Left lung (tissue), 10 donors: ENCODE results near the gene MEFV. TPM values are rescaled to one million over a fixed set of nuclear protein-coding genes. Genes with fewer than 3 reads are reported as not detected.

Experiments used
- ATAC-seq: fragments of 200-7000 bp; cut with Tn5 transposase; one replicate; pipeline ENCODE4 v1.9.1; 2020; ENCODE audit warnings: moderate library complexity
- DNase-seq, 4 donors: peaks; one replicate each; pipeline ENCODE4 v3.0.0-alpha.2; 2013 to 2020
- H3K27ac ChIP-seq, 2 donors: fragments of 200-600 bp; sonication (generic) in 1 of 2; one replicate each; pipeline versions ENCODE4 v1.5.0 to v1.8.0; 2020 to 2021
- H3K27me3 ChIP-seq, 2 donors: fragments of 200-600 bp; sonication (generic) in 1 of 2; one replicate each; pipeline versions ENCODE4 v1.5.0 to v1.8.0; 2020 to 2021
- H3K36me3 ChIP-seq, 2 donors: fragments of 200-600 bp; sonication (generic) in 1 of 2; one replicate each; pipeline versions ENCODE4 v1.5.0 to v1.8.0; 2020 to 2021
- H3K4me1 ChIP-seq, 2 donors: fragments of 200-600 bp; one replicate each; pipeline ENCODE4 v1.8.0; 2021
- H3K4me3 ChIP-seq, 2 donors: fragments of 200-600 bp; sonication (generic) in 1 of 2; one replicate each; pipeline versions ENCODE4 v1.5.0 to v1.8.0; 2020 to 2021; ENCODE audit warnings: mild to moderate bottlenecking in 1 of 2
- H3K9me3 ChIP-seq, 2 donors: fragments of 200-600 bp; sonication (generic) in 1 of 2; one replicate each; pipeline versions ENCODE4 v1.5.0 to v1.8.0; 2020 to 2021
- intact Hi-C, 2 donors: fragments of 100-400 bp; cut with DNase I; formaldehyde crosslinking; loops; one replicate each; pipeline versions ENCODE4 v1.11.2 to v1.14.2; 2022
- polyA plus RNA-seq, 6 donors: library from polyadenylated mRNA; unstranded; fragments of 120-200 nt; gene quantifications; one replicate each; pipeline ENCODE4 v1.2.1, GENCODE V29; 2013; ENCODE audit not compliant: insufficient read length in 6 of 6
- total RNA-seq, 2 donors: library from RNA; stranded (reverse); fragmentation: NEBNext Ultra II Directional; extraction: Animal tissue kit (Norgen Biotek cat#: 25700); gene quantifications; one replicate each; pipeline ENCODE4 v1.2.1, GENCODE V29; 2021
- TF ChIP-seq, protein P1 (sequence below), 2 donors: fragments of 200-600 bp; sonication (generic) in 1 of 2; IDR thresholded peaks; one replicate each; pipeline versions ENCODE4 v1.5.0 to v1.8.0; 2021; ENCODE audit warnings: antibody characterized with exemption in 2 of 2
- donor health status: DM: no; HTN: yes; CAD: no.
- donor health status: DM: no; HTN: no; CAD: no.

The MEFV gene
- total and polyA plus RNA-seq, 8 donors, result 0.43 to 21.4 (median 0.72) TPM

DNA sequence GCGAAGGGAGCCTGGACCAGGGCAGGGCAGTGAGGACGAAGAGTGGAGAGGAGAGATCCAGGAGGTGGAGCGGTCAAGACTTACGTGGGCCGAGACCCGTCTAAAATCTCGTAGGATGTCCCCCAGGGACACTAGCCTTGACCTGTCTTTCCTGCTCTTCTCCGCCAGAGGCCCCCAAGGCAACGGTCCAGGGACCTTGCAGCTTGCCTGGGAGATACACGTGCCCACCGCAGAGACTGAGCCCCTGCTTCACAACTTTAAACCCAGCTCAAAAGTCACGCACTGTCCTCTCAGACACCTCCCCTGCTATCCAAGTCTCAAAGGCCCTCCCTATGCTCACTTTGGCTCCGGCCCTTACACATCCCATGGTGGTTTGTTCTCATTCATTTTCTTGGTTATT, 39.4 kb upstream of the MEFV start:
- ATAC-seq (no peak), DNase-seq (no peak)
- no peaks in the 10 kb centered on the region for H3K27me3 ChIP-seq
- intact Hi-C loops, result no loop called here
- H3K4me3 ChIP-seq, result no peak overlapping the region
- peaks cover 0 to 70% of the 10 kb centered on the region in 2 donors for H3K36me3 ChIP-seq
- H3K9me3 ChIP-seq, result peaks cover 0 to 100% of the 10 kb centered on the region in 2 donors
- no peaks in the 10 kb centered on the region for H3K4me1 ChIP-seq
- H3K27ac ChIP-seq, result no peak overlapping the region
- TF ChIP-seq, protein P1, sequence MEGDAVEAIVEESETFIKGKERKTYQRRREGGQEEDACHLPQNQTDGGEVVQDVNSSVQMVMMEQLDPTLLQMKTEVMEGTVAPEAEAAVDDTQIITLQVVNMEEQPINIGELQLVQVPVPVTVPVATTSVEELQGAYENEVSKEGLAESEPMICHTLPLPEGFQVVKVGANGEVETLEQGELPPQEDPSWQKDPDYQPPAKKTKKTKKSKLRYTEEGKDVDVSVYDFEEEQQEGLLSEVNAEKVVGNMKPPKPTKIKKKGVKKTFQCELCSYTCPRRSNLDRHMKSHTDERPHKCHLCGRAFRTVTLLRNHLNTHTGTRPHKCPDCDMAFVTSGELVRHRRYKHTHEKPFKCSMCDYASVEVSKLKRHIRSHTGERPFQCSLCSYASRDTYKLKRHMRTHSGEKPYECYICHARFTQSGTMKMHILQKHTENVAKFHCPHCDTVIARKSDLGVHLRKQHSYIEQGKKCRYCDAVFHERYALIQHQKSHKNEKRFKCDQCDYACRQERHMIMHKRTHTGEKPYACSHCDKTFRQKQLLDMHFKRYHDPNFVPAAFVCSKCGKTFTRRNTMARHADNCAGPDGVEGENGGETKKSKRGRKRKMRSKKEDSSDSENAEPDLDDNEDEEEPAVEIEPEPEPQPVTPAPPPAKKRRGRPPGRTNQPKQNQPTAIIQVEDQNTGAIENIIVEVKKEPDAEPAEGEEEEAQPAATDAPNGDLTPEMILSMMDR (IDR thresholded peaks at IDR 0.05), result no peak

DNA sequence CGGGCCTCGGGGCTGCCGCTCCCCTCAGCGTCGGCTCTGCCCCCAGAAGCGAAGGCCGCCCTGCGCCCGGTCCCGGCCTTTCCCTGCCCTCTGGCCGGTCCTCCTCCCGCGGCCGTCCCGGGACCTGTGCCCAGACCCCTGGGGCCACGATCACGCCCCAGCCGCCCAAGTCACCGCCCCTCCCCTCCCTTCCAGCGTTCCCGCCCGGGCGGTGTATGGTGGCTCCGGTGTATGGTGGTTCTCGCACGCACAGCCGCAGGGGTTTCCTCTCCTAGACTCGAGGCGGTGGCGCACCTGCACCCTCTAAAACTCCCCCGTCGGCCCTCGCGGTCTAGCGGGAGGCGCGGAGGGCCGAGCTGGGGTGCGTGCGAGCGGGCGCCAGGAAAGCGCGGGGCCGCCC, 38.8 kb upstream of the MEFV start:
- TF ChIP-seq, protein P1 (IDR thresholded peaks at IDR 0.05), result no peak
- no peak for DNase-seq
- H3K9me3 ChIP-seq, result peaks cover 0 to 100% of the 10 kb centered on the region in 2 donors
- H3K36me3 ChIP-seq, result peaks cover 2 to 71% of the 10 kb centered on the region in 2 donors
- intact Hi-C loops, result no loop called here
- ATAC-seq, result no peak
- H3K27ac ChIP-seq, result no peak overlapping the region
- H3K27me3 ChIP-seq, result no peaks in the 10 kb centered on the region
- no peaks in the 10 kb centered on the region for H3K4me1 ChIP-seq
- no peak overlapping the region for H3K4me3 ChIP-seq

DNA sequence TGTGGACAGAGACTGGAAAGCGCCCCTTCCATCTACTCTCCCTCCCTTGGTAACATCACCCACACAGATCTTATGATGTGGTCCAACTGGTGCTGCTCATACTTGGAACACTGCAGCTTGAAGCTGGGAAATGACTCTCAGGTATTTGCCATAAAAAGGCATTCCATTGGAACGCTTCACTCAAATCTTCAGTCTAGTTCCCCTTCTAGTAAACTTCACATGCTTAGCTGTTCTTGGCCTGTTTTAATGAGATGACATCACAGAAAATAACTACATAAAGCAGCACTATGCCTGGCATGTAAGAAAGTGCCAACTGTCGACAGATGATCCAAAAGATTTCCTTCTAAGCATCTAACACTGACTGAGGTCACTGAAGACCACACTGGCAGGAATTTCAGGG, 36.2 kb upstream of the MEFV start:
- no peaks in the 10 kb centered on the region for H3K27me3 ChIP-seq
- peaks cover 10 to 82% of the 10 kb centered on the region in 2 donors for H3K36me3 ChIP-seq
- ATAC-seq, result no peak
- H3K9me3 ChIP-seq, result peaks cover 0 to 98% of the 10 kb centered on the region in 2 donors
- no peak overlapping the region for H3K27ac ChIP-seq
- no peak for DNase-seq
- TF ChIP-seq, protein P1 (IDR thresholded peaks at IDR 0.05), result no peak
- no peak overlapping the region for H3K4me3 ChIP-seq
- intact Hi-C loops, result no loop called here
- no peaks in the 10 kb centered on the region for H3K4me1 ChIP-seq

DNA sequence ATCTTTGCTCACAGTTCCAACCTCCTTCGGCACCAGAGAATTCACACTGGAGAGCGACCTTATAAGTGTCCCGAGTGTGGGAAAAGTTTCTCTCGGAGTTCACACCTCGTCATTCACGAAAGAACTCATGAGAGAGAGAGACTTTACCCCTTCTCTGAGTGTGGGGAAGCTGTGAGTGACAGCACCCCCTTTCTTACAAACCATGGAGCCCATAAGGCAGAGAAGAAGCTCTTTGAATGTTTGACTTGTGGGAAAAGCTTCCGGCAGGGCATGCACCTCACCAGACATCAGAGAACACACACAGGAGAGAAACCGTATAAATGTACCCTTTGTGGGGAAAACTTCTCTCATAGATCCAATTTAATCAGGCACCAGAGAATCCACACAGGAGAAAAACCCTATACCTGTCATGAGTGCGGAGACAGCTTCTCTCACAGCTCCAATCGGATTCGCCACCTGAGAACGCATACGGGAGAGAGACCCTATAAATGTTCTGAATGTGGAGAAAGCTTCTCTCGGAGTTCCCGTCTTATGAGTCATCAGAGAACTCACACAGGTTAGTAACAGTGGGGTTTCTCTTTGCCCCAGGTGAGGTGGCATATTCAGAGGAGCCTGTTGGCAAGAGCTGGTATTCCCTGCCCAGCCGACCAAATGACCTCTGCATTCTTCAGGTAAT, 33.7 kb upstream of the MEFV start:
- intact Hi-C loops, result no loop called here
- Histone ChIP-seq H3K36me3 (peaks cover 10 to 98% of the 10 kb centered on the region in 2 donors), H3K9me3 (peaks cover 0 to 84% of the 10 kb centered on the region in 2 donors)

DNA sequence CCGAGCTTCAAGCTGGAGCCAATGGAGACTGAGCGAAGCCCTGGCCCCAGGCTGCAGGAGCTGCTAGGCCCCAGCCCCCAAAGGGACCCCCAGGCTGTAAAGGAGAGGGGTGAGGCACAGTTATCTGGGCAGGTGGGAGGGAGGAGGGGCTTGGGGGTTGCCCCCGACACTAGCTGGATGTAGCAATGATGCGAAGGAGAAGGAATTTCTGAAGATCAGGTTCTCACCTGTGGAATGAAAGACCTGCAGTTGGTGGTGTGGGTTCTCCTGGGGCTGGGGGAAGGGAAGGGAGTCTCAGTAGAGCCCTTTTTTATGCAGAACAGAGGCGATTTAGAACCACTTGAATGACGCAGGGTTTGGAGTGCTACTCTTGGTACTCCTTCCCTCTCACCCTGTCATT, 28.7 kb upstream of the MEFV start:
- no peak for DNase-seq
- intact Hi-C loops, result no loop called here
- no peak overlapping the region for H3K27ac ChIP-seq
- H3K4me1 ChIP-seq, result peaks cover 13 to 37% of the 10 kb centered on the region in 2 donors
- ATAC-seq, result no peak
- peaks cover 0 to 34% of the 10 kb centered on the region in 2 donors for H3K9me3 ChIP-seq
- H3K4me3 ChIP-seq, result peak overlapping the region; percentile 77 to 98
- TF ChIP-seq, protein P1 (IDR thresholded peaks at IDR 0.05), result no peak
- H3K27me3 ChIP-seq, result no peaks in the 10 kb centered on the region
- peaks cover 7 to 53% of the 10 kb centered on the region in 2 donors for H3K36me3 ChIP-seq

More for the DNA sequence above, 33.7 kb upstream of the MEFV start:
- H3K27ac ChIP-seq, result no peak overlapping the region
- TF ChIP-seq, protein P1 (IDR thresholded peaks at IDR 0.05), result no peak
- DNase-seq, result no peak
- H3K27me3 ChIP-seq, result no peaks in the 10 kb centered on the region
- peaks cover 0 to 10% of the 10 kb centered on the region in 2 donors for H3K4me1 ChIP-seq
- no peak overlapping the region for H3K4me3 ChIP-seq
- ATAC-seq, result no peak
